Activated effector memory CD4-positive, alpha-beta T cell treated with Interleukin-2 at 50 U/mL for 16 hours (primary cell): ENCODE results near the gene FAM209A.
"Not testable (repeated sequence)": the region's sequence is repeated elsewhere in the genome, so short reads cannot be mapped to it uniquely, and the experiment has no call there.

Experiments used
- DNase-seq: peaks from one replicate; pipeline ENCODE4 v3.0.0-alpha.2; 2020

The FAM209A gene

GRCh38 chr20:56542489-56543030, 18.0 kb downstream of the FAM209A start:
- no peak for DNase-seq

GRCh38 chr20:56551571-56551970, 27.0 kb downstream of the FAM209A start:
- no peak for DNase-seq

- DNase-seq: no peak
These were observed 28.5 kb downstream of the FAM209A start for GRCh38 chr20:56552911-56553629.

- no peak for DNase-seq
These were observed 30.3 kb downstream of the FAM209A start for GRCh38 chr20:56554869-56555268.

- DNase-seq: no peak
These were observed 34.4 kb downstream of the FAM209A start for GRCh38 chr20:56558968-56559367.

GRCh38 chr20:56564526-56564925, 40.0 kb downstream of the FAM209A start:
- DNase-seq: not testable (repeated sequence)

- no peak for DNase-seq
These were observed 41.0 kb downstream of the FAM209A start for GRCh38 chr20:56565511-56565910.

- no peak for DNase-seq
These were observed 42.1 kb downstream of the FAM209A start for GRCh38 chr20:56566621-56567020.

GRCh38 chr20:56570832-56571231, 46.3 kb downstream of the FAM209A start:
- DNase-seq: no peak

- DNase-seq: no peak
These were observed 47.6 kb downstream of the FAM209A start for GRCh38 chr20:56572172-56572571.

- DNase-seq: no peak
These were observed 49.4 kb downstream of the FAM209A start for GRCh38 chr20:56573986-56574385.

- DNase-seq: no peak
These were observed 50.1 kb downstream of the FAM209A start for GRCh38 chr20:56574531-56575142.

GRCh38 chr20:56575157-56575556, 50.6 kb downstream of the FAM209A start:
- no peak for DNase-seq
